Naive thymus-derived CD8-positive, alpha-beta T cell (primary cell): ENCODE data around the gene NFE2L3. TPM values are rescaled to one million over a fixed set of nuclear protein-coding genes. Genes with fewer than 3 reads are reported as not detected.
"Not testable (repeated sequence)": the region's sequence is repeated elsewhere in the genome, so short reads cannot be mapped to it uniquely, and the experiment has no call there.

ENCODE experiments used
- ATAC-seq, 2 donors: fragments of 150-1000 bp; cut with Tn5 transposase in 1 of 2; sonication (Bioruptor Pico), chemical (Tn5 transposase) in 1 of 2; 1 replicate in 1 of 2; 2 replicates in 1 of 2; pipeline ENCODE4 v1.10.0; 2021; ENCODE audit warnings: mild to moderate bottlenecking in 2 of 2, moderate library complexity in 2 of 2
- POLR2A ChIA-PET: fragments of 350-600 bp; sonication (Branson Sonifier 250); formaldehyde crosslinking; loops from one replicate; lab custom pipeline; 2021; ENCODE audit warnings: antibody characterized with exemption; lab: Charles Lee
- DNase-seq, 10 donors: peaks; one replicate each; pipeline versions ENCODE4 v3.0.0 to v3.0.0-alpha.2; 2020 to 2022
- H3K27ac Mint-ChIP-seq, 10 donors: one replicate each; pipeline ENCODE4 v1.8.0; 2020 to 2022; ENCODE audit warnings: mild to moderate bottlenecking in 10 of 10, mixed read lengths in 10 of 10, moderate library complexity in 4 of 10, inconsistent platforms in 1 of 10
- H3K27me3 Mint-ChIP-seq, 5 donors: one replicate each; pipeline ENCODE4 v1.8.0; 2021 to 2022; ENCODE audit warnings: mixed read lengths in 5 of 5
- H3K36me3 Mint-ChIP-seq, 3 donors: one replicate each; pipeline ENCODE4 v1.8.0; 2020 to 2022; ENCODE audit warnings: mixed read lengths in 3 of 3, mild to moderate bottlenecking in 2 of 3, inconsistent platforms in 1 of 3
- H3K4me1 Mint-ChIP-seq, 4 donors: one replicate each; pipeline ENCODE4 v1.8.0; 2021 to 2022; ENCODE audit warnings: mixed read lengths in 4 of 4
- H3K4me3 Mint-ChIP-seq, 10 donors: one replicate each; pipeline ENCODE4 v1.8.0; 2020 to 2022; ENCODE audit warnings: mild to moderate bottlenecking in 10 of 10, mixed read lengths in 10 of 10, moderate library complexity in 6 of 10, inconsistent platforms in 1 of 10
- H3K9me3 Mint-ChIP-seq, 9 donors: one replicate each; pipeline ENCODE4 v1.8.0; 2020 to 2022; ENCODE audit warnings: mixed read lengths in 9 of 9, mild to moderate bottlenecking in 3 of 9, inconsistent platforms in 1 of 9, moderate library complexity in 1 of 9
- polyA plus RNA-seq, 3 donors: library from polyadenylated mRNA; unstranded; fragments of 300-500 nt; fragmentation: Illumina TruSeq; gene quantifications; one replicate each; pipeline ENCODE4 v1.2.3, GENCODE V29; 2021
- total RNA-seq, 8 experiments: library from RNA in 2 of 8; stranded (reverse) in 2 of 8; gene quantifications; one replicate each; pipeline ENCODE4 v1.2.3 and lab custom pipeline; 2021 to 2026

The NFE2L3 gene, protein sequence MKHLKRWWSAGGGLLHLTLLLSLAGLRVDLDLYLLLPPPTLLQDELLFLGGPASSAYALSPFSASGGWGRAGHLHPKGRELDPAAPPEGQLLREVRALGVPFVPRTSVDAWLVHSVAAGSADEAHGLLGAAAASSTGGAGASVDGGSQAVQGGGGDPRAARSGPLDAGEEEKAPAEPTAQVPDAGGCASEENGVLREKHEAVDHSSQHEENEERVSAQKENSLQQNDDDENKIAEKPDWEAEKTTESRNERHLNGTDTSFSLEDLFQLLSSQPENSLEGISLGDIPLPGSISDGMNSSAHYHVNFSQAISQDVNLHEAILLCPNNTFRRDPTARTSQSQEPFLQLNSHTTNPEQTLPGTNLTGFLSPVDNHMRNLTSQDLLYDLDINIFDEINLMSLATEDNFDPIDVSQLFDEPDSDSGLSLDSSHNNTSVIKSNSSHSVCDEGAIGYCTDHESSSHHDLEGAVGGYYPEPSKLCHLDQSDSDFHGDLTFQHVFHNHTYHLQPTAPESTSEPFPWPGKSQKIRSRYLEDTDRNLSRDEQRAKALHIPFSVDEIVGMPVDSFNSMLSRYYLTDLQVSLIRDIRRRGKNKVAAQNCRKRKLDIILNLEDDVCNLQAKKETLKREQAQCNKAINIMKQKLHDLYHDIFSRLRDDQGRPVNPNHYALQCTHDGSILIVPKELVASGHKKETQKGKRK
- total RNA-seq (1 to 10 TPM; 2.1 to 3.6 TPM), polyA plus RNA-seq (1 to 10 TPM; 1.4 to 4.3 (median 2.9) TPM), total RNA-seq (lab: John Stamatoyannopoulos, UW) (3.4 to 114 (median 7.6) reads per million in 6 experiments)

DNA sequence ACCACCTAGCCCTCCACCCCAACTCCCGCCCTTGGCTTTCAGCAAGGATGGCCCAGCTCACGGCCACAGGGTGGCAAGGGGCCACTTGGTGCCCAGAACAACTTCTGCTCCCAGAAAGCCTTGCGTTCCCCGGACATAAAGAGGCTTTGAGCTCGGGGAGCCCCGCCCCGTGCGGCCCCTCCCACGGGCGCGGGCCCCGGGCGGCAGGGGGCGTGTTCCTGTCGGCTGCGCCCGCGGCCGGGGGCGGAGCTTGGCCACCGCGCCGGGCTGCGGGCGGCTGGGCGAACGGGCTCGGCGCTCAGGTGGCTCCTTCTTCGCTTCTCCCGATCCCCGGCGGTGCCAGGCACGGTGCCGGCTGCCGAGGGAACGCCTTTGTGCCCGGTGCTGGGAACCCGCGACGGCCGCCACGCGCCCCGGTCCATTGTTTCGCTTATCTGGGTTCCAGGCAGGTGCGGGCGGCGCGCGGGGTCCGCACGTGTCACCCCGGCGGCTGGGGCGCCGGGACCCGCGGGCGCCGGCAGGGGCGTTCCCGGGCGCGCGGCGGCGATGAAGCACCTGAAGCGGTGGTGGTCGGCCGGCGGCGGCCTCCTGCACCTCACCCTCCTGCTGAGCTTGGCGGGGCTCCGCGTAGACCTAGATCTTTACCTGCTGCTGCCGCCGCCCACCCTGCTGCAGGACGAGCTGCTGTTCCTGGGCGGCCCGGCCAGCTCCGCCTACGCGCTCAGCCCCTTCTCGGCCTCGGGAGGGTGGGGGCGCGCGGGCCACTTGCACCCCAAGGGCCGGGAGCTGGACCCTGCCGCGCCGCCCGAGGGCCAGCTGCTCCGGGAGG is at the start of gene NFE2L3:
NFE2L3 (plus strand) TSS at position 246 of the 829 bp plus-strand sequence; CDS start at position 547, 301 bp downstream.
- Mint-ChIP-seq H3K27me3 (no peaks in the 10 kb centered on the region), H3K36me3 (no peaks in the 10 kb centered on the region), H3K27ac (peak within 1 kb of the TSS; percentile 66 to 92 (median 90)), H3K9me3 (no peaks in the 10 kb centered on the region), H3K4me1 (peaks cover 21 to 56% (median 47%) of the 10 kb centered on the region in 4 donors), H3K4me3 (peak within 1 kb of the TSS; percentile 73 to 94 (median 90))
- DNase-seq (peak; percentile 60 to 84 (median 78)), ATAC-seq (peak; percentile 72 to 75)
- POLR2A ChIA-PET = interaction anchor here (0.6 to 4.4 kb wide), 19 partner anchors 9 to 1027 kb away, joined by 3 to 77 read pairs (median 5); partner anchors contain the start of genes CBX3, CYCS, HNRNPA2B1 and SNX10

GRCh38 chr7:26103596-26103995 is 48.4 kb upstream of the NFE2L3 start:
- Mint-ChIP-seq H3K9me3 (no peaks in the 10 kb centered on the region), H3K27me3 (no peaks in the 10 kb centered on the region), H3K4me3 (peak overlapping the region in 1 of 10 donors; percentile 13), H3K36me3 (no peaks in the 10 kb centered on the region), H3K4me1 (peaks cover 12 to 42% (median 28%) of the 10 kb centered on the region in 4 donors), H3K27ac (peak overlapping the region in 2 of 10 donors; percentile 16 to 87)
- POLR2A ChIA-PET = interaction anchor here (1.4 to 5.3 kb wide), 2 partner anchors 88 to 97 kb away, joined by 4 to 50 read pairs; partner anchors contain the start of genes CBX3 and HNRNPA2B1
- ATAC-seq (no peak), DNase-seq (no peak)

GRCh38 chr7:26105236-26105635 is 46.8 kb upstream of the NFE2L3 start:
- no peaks in the 10 kb centered on the region for H3K9me3 Mint-ChIP-seq
- H3K4me3 Mint-ChIP-seq = no peak overlapping the region
- H3K27me3 Mint-ChIP-seq = peaks cover 0 to 1% (median 0%) of the 10 kb centered on the region in 5 donors
- no peaks in the 10 kb centered on the region for H3K36me3 Mint-ChIP-seq
- DNase-seq (no peak), ATAC-seq (no peak)
- POLR2A ChIA-PET = interaction anchor here (0.5 to 5.3 kb wide), 6 partner anchors 8 to 95 kb away, joined by 3 to 50 read pairs (median 3); partner anchors contain the start of genes CBX3 and HNRNPA2B1
- peak overlapping the region in 2 of 10 donors; percentile 6 to 22 for H3K27ac Mint-ChIP-seq
- H3K4me1 Mint-ChIP-seq = peaks cover 12 to 31% (median 23%) of the 10 kb centered on the region in 4 donors

DNA sequence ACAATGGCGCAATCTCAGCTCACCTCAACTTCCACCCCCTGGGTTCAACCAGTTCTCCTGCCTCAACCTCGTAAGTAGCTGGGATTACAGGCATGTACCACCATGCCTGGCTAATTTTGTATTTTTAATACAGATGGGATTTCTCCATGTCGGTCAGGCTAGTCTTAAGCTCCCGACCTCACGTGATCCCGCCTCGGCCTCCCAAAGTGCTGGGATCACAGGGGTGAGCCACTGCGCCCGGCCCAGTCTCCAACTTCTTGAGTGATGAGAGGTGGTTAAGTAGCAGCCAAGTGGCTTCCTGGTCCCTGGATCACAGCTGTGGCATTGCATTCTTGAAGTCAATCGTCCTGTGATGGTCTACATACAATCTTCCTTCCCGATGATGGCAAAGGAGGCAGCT is 46.1 kb upstream of the NFE2L3 start:
- Mint-ChIP-seq H3K27me3 (peaks cover 0 to 1% (median 0%) of the 10 kb centered on the region in 5 donors), H3K27ac (peak overlapping the region in 3 of 10 donors; percentile 54 to 74 (median 56)), H3K4me1 (peaks cover 12 to 29% (median 19%) of the 10 kb centered on the region in 4 donors), H3K4me3 (peak overlapping the region in 2 of 10 donors; percentile 6 to 19), H3K36me3 (no peaks in the 10 kb centered on the region), H3K9me3 (no peaks in the 10 kb centered on the region)
- ATAC-seq (no peak), DNase-seq (no peak)
- POLR2A ChIA-PET = interaction anchor here (0.6 to 5.3 kb wide), 4 partner anchors 10 to 95 kb away, joined by 3 to 50 read pairs (median 4); partner anchors contain the start of genes CBX3 and HNRNPA2B1

- H3K36me3 Mint-ChIP-seq = peaks cover 0 to 4% (median 0%) of the 10 kb centered on the region in 3 donors
- H3K27ac Mint-ChIP-seq = no peak overlapping the region
- H3K27me3 Mint-ChIP-seq = peaks cover 0 to 1% (median 0%) of the 10 kb centered on the region in 5 donors
- H3K4me3 Mint-ChIP-seq = no peak overlapping the region
- H3K9me3 Mint-ChIP-seq = no peaks in the 10 kb centered on the region
- peaks cover 3 to 19% (median 8%) of the 10 kb centered on the region in 4 donors for H3K4me1 Mint-ChIP-seq
- DNase-seq (peak in 1 of 10 donors; percentile 40), ATAC-seq (peak; percentile 47 to 57)
- POLR2A ChIA-PET = interaction anchor here (0.7 to 3.7 kb wide), 10 partner anchors 11 to 272 kb away, joined by 3 to 17 read pairs (median 5); partner anchors contain the start of genes HNRNPA2B1 and NFE2L3
Observed at GRCh38 chr7:26112203-26112740, 39.7 kb upstream of the NFE2L3 start.

DNA sequence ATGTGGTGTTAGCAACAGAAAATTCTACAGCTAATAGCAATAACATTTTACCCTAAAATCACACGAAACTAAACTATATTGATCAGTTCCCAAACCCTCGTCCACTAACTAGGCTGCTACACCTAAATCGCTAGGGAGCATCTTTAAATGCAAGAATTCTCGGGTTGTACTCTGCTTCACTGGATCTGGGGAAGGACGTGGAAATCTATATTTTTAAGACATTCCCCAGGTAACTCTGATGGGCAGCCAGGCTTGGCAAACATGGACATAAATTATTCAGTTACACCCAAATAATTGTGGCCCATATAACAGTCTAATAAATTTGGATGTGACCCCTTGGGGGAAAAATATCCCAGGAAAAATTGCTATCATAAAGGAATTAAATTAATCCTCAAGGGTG is 36.3 kb upstream of the NFE2L3 start:
- POLR2A ChIA-PET = no interaction called here
- DNase-seq = no peak
- H3K4me3 Mint-ChIP-seq = no peak overlapping the region
- ATAC-seq = no peak
- no peaks in the 10 kb centered on the region for H3K9me3 Mint-ChIP-seq
- peaks cover 3 to 22% (median 8%) of the 10 kb centered on the region in 4 donors for H3K4me1 Mint-ChIP-seq
- peaks cover 0 to 3% (median 0%) of the 10 kb centered on the region in 5 donors for H3K27me3 Mint-ChIP-seq
- H3K27ac Mint-ChIP-seq = no peak overlapping the region
- peaks cover 0 to 4% (median 0%) of the 10 kb centered on the region in 3 donors for H3K36me3 Mint-ChIP-seq

GRCh38 chr7:26117142-26117807 is 34.7 kb upstream of the NFE2L3 start:
- H3K4me3 Mint-ChIP-seq = no peak overlapping the region
- POLR2A ChIA-PET = no interaction called here
- H3K27me3 Mint-ChIP-seq = peaks cover 0 to 4% (median 0%) of the 10 kb centered on the region in 5 donors
- peaks cover 0 to 15% (median 2%) of the 10 kb centered on the region in 4 donors for H3K4me1 Mint-ChIP-seq
- H3K36me3 Mint-ChIP-seq = peaks cover 0 to 4% (median 0%) of the 10 kb centered on the region in 3 donors
- DNase-seq (peak in 1 of 10 donors; percentile 10), ATAC-seq (peak; percentile 20 to 36)
- peak overlapping the region in 1 of 10 donors; percentile 29 for H3K27ac Mint-ChIP-seq
- H3K9me3 Mint-ChIP-seq = no peaks in the 10 kb centered on the region

GRCh38 chr7:26117970-26118369 is 34.0 kb upstream of the NFE2L3 start:
- ATAC-seq (no peak), DNase-seq (no peak)
- Mint-ChIP-seq H3K9me3 (no peaks in the 10 kb centered on the region), H3K27ac (no peak overlapping the region), H3K27me3 (peaks cover 0 to 4% (median 0%) of the 10 kb centered on the region in 5 donors), H3K4me1 (peaks cover 0 to 14% (median 0%) of the 10 kb centered on the region in 4 donors), H3K36me3 (peaks cover 0 to 4% (median 0%) of the 10 kb centered on the region in 3 donors), H3K4me3 (no peak overlapping the region)
- POLR2A ChIA-PET = interaction anchor here (1.3 to 1.4 kb wide), 2 partner anchors 10 to 17 kb away, joined by 3 to 5 read pairs; no protein-coding TSS in a partner anchor

DNA sequence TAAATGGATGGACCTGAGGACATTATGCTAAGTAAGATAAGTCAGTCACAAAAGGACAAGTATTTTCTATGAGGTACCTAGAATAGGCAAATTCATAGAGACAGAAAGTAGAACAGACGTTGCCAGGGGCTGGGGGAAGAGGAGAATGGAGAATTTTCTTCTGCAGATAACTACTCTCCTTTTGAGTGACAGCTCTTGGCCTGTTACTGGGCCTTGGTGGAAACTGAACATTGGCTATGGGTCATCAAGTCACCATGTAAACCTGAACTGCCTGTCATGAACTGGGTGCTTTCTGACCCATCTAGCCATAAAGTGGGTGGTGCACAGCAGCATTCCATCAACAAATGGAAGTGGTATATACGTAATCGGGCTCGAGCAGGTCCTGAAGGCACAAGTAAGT is 29.3 kb upstream of the NFE2L3 start:
- POLR2A ChIA-PET = no interaction called here
- ATAC-seq (no peak), DNase-seq (no peak)
- Mint-ChIP-seq H3K27me3 (peaks cover 0 to 8% (median 3%) of the 10 kb centered on the region in 5 donors), H3K4me1 (peaks cover 0 to 5% (median 1%) of the 10 kb centered on the region in 4 donors), H3K4me3 (no peak overlapping the region), H3K9me3 (peaks cover 0 to 3% (median 0%) of the 10 kb centered on the region in 9 donors), H3K27ac (no peak overlapping the region), H3K36me3 (no peaks in the 10 kb centered on the region)

- DNase-seq, ATAC-seq, POLR2A ChIA-PET, H3K4me1 Mint-ChIP-seq, H3K27me3 Mint-ChIP-seq, H3K4me3 Mint-ChIP-seq, H3K36me3 Mint-ChIP-seq, H3K27ac Mint-ChIP-seq, H3K9me3 Mint-ChIP-seq: not testable (repeated sequence)
Observed at GRCh38 chr7:26124775-26125174, 27.2 kb upstream of the NFE2L3 start.

DNA sequence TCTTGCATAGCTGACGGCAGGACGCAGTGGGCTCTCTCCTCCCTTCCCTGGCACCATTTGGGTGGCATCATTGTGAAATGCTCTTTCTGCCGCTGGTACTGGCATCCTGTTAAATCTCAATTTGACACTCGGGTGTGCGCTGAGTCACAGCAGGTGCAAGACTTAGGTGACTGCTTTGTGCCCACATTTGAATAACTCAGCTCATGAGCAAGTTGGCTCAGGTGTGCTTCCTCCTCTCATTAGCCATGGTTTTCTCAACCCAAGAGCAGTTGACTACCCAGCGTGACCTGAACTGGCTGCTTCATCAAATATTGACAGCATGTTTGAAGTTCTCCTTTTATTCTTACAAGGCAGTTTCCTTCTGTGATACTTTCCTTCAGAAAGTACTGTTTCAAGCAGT is 24.6 kb upstream of the NFE2L3 start:
- no peak for DNase-seq
- POLR2A ChIA-PET = interaction anchor here (1.2 kb wide), 2 partner anchors 36 to 52 kb away, joined by 3 read pairs; no protein-coding TSS in a partner anchor
- Mint-ChIP-seq H3K36me3 (no peaks in the 10 kb centered on the region), H3K9me3 (peaks cover 0 to 3% (median 0%) of the 10 kb centered on the region in 9 donors), H3K27me3 (peaks cover 0 to 8% (median 2%) of the 10 kb centered on the region in 5 donors), H3K4me1 (peaks cover 0 to 5% (median 1%) of the 10 kb centered on the region in 4 donors), H3K27ac (no peak overlapping the region), H3K4me3 (no peak overlapping the region)
- ATAC-seq = no peak
